ENCODE results near the gene ERLEC1.
"Not testable (repeated sequence)": the region's sequence is repeated elsewhere in the genome, so short reads cannot be mapped to it uniquely, and the experiment has no call there.

Gene ERLEC1

GRCh38 chr2:53840580-53840979, 53.7 kb downstream of the ERLEC1 start:
- no peak for DNase-seq (ENCODE audit: low spot score)

- DNase-seq (ENCODE audit: low spot score), result not testable (repeated sequence)
Measured at GRCh38 chr2:53841651-53842050, 54.8 kb downstream of the ERLEC1 start.

GRCh38 chr2:53842891-53843290, 56.0 kb downstream of the ERLEC1 start:
- DNase-seq (ENCODE audit: low spot score), result no peak

- no peak for DNase-seq (ENCODE audit: low spot score)
Measured at GRCh38 chr2:53843595-53843994, 56.8 kb downstream of the ERLEC1 start.

- no peak for DNase-seq (ENCODE audit: low spot score)
Measured at GRCh38 chr2:53848062-53848461, 61.2 kb downstream of the ERLEC1 start.

- DNase-seq (ENCODE audit: low spot score), result not testable (repeated sequence)
Measured at GRCh38 chr2:53851052-53851757, 64.4 kb downstream of the ERLEC1 start.

GRCh38 chr2:53852532-53852931, 65.7 kb downstream of the ERLEC1 start:
- no peak for DNase-seq (ENCODE audit: low spot score)

- no peak for DNase-seq (ENCODE audit: low spot score)
Measured at GRCh38 chr2:53854678-53855077, 67.8 kb downstream of the ERLEC1 start.

GRCh38 chr2:53856272-53856671, 69.4 kb downstream of the ERLEC1 start:
- no peak for DNase-seq (ENCODE audit: low spot score)

- DNase-seq (ENCODE audit: low spot score), result peak; percentile 44
Measured at GRCh38 chr2:53859206-53860181, 72.7 kb downstream of the ERLEC1 start, which contains the start of gene GPR75. Gene GPR75 (minus strand): TSS chr2:53859967. CDS start chr2:53854756, 5,211 bp downstream.

- DNase-seq (ENCODE audit: low spot score), result no peak
Measured at GRCh38 chr2:53861824-53862223, 75.0 kb downstream of the ERLEC1 start.

GRCh38 chr2:53863538-53864227, 76.8 kb downstream of the ERLEC1 start:
- no peak for DNase-seq (ENCODE audit: low spot score)

GRCh38 chr2:53865264-53865663, 78.4 kb downstream of the ERLEC1 start:
- DNase-seq (ENCODE audit: low spot score), result peak; percentile 12

GRCh38 chr2:53865962-53866361, 79.1 kb downstream of the ERLEC1 start:
- DNase-seq (ENCODE audit: low spot score), result no peak

- DNase-seq (ENCODE audit: low spot score), result no peak
Measured at GRCh38 chr2:53867169-53867568, 80.3 kb downstream of the ERLEC1 start.

- DNase-seq (ENCODE audit: low spot score), result no peak
Measured at GRCh38 chr2:53867773-53868172, 80.9 kb downstream of the ERLEC1 start.
